ENCODE results near the gene DDX1.

Gene DDX1

GRCh38 chr2:15630121-15630977 lies 38.7 kb downstream of the DDX1 start:
- TF ChIP-seq CTCF (IDR thresholded peaks at IDR 0.05; ENCODE audit: control insufficient read depth, insufficient read depth, low read depth, low read length, missing control alignments), result no peak
- no peak for DNase-seq (ENCODE audit: low read depth)
- H3K4me3 ChIP-seq (ENCODE audit: control insufficient read depth, low read depth, low read length), result no peak overlapping the region

GRCh38 chr2:15630978-15631719 lies 39.5 kb downstream of the DDX1 start:
- TF ChIP-seq CTCF (IDR thresholded peaks at IDR 0.05; ENCODE audit: control insufficient read depth, insufficient read depth, low read depth, low read length, missing control alignments), result no peak
- H3K4me3 ChIP-seq (ENCODE audit: control insufficient read depth, low read depth, low read length), result no peak overlapping the region
- DNase-seq (ENCODE audit: low read depth), result no peak

DNA sequence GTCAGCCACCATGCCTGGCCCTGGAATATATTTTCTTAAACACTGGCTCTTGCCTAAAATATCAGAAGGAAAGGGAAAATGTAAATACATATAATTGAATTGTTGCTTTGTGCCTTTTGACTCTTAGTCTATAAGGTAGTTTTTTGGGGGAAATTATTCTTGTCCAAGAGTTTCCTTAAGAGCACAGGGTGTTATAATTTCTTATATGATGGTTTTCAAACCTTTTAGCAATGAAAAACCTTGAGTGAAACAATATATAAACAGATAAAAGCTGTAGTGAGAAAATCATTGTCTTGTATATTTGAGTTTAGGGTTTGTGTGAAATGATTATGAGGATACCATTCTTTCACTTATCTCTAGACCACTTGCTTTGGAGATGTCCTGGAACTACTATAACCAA lies 40.2 kb downstream of the DDX1 start:
- TF ChIP-seq CTCF (IDR thresholded peaks at IDR 0.05; ENCODE audit: control insufficient read depth, insufficient read depth, low read depth, low read length, missing control alignments), result no peak
- no peak for DNase-seq (ENCODE audit: low read depth)
- H3K4me3 ChIP-seq (ENCODE audit: control insufficient read depth, low read depth, low read length), result no peak overlapping the region

GRCh38 chr2:15633043-15633970 lies 41.6 kb downstream of the DDX1 start:
- H3K4me3 ChIP-seq (ENCODE audit: control insufficient read depth, low read depth, low read length), result no peak overlapping the region
- no peak for TF ChIP-seq CTCF (IDR thresholded peaks at IDR 0.05; ENCODE audit: control insufficient read depth, insufficient read depth, low read depth, low read length, missing control alignments)
- no peak for DNase-seq (ENCODE audit: low read depth)

GRCh38 chr2:15633971-15634346 lies 42.3 kb downstream of the DDX1 start:
- no peak overlapping the region for H3K4me3 ChIP-seq (ENCODE audit: control insufficient read depth, low read depth, low read length)
- no peak for TF ChIP-seq CTCF (IDR thresholded peaks at IDR 0.05; ENCODE audit: control insufficient read depth, insufficient read depth, low read depth, low read length, missing control alignments)
- DNase-seq (ENCODE audit: low read depth), result no peak

DNA sequence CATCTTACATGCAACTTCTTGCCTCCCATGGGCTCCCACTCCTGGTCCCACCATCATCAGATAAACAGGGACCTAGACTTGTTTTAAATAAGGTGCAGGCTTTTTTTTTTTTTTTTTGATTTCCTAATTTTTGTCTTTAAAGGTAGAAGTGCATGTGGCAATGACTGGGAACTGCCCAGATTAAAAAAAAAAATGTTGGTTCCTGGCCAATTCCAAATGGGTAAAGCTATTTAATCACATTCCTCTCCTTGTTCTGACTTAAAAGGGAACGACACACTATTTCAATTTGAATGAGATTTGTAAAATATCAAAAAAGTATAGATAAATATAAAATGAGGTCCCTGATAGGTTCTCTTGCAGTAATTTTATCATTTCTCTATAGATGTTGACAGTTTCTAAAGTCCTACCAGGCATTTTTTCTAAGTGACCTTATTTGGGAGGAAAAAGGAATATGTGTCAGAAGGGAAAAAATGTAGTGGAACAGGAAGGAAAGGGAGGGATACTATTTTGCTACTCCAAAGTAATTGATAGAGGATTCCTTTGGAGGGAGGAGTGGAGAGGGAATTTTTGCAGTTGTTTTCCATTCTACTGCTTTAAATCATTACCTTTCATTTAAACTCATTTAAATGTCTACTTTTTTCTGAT lies 43.3 kb downstream of the DDX1 start:
- TF ChIP-seq CTCF (IDR thresholded peaks at IDR 0.05; ENCODE audit: control insufficient read depth, insufficient read depth, low read depth, low read length, missing control alignments), result no peak
- DNase-seq (ENCODE audit: low read depth), result no peak
- H3K4me3 ChIP-seq (ENCODE audit: control insufficient read depth, low read depth, low read length), result no peak overlapping the region

Data from AG09309 (cell line).